Head of caudate nucleus (tissue), 42 donors: ENCODE data around the gene THEMIS2.
"Not testable (repeated sequence)": the region's sequence is repeated elsewhere in the genome, so short reads cannot be mapped to it uniquely, and the experiment has no call there.

Source experiments
- DNase-seq, 42 donors: peaks; one replicate each; pipeline versions ENCODE4 v3.0.0 to v3.0.0-alpha.2; 2020 to 2021; ENCODE audit warnings: mixed read lengths in 7 of 42
- intact Hi-C: fragments of 100-400 bp; cut with DNase I; formaldehyde crosslinking; loops from one replicate; pipeline ENCODE4 v1.15.0; 2022

THEMIS2 gene

DNA sequence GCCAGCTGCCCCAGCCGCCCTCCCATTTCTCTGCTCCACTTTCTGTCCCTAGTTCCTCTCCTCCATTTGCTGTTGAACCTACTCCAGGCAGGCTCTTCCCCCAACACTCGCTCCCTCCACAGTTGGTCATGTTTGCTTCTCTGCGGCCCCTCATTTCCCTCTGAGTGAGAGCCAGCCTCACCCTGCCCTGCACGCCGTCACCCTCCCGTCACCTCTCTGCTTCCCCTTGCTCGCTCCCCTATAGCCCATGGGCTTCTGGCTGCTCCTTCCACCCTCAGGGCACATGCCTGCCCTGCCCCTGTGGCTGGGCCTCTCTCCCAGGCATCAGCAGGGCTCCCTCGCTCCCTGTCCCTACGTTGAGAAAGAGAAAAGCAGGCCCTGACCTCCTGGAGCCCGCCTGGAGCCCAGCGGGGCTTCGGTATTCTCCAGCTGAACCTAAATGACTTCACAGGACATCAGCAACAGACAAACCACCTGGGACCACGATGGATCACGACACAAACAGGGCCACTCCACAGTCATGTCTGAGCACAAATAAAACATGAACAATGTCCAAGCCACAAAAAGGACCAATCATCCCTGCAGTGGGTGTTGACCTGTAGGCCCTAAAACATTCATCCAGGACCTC is 13.3 kb upstream of the THEMIS2 start:
- intact Hi-C loops = loop anchor here (5.0 to 10.0 kb wide), 3 partner anchors 118 to 346 kb away; partner anchors contain the start of gene EYA3
- peak in 3 of 42 donors; percentile 15 to 44 (median 27) for DNase-seq

GRCh38 chr1:27861436-27861835 is 10.9 kb upstream of the THEMIS2 start:
- intact Hi-C loops = no loop called here
- DNase-seq = peak in 1 of 42 donors; percentile 26

- DNase-seq = peak in 1 of 42 donors; percentile 19
- intact Hi-C loops = no loop called here
Observed at GRCh38 chr1:27862004-27862403, 10.3 kb upstream of the THEMIS2 start.

- intact Hi-C loops = no loop called here
- DNase-seq = peak in 24 of 42 donors; percentile 26 to 67 (median 45)
Observed at GRCh38 chr1:27862671-27863537, 9.4 kb upstream of the THEMIS2 start.

DNA sequence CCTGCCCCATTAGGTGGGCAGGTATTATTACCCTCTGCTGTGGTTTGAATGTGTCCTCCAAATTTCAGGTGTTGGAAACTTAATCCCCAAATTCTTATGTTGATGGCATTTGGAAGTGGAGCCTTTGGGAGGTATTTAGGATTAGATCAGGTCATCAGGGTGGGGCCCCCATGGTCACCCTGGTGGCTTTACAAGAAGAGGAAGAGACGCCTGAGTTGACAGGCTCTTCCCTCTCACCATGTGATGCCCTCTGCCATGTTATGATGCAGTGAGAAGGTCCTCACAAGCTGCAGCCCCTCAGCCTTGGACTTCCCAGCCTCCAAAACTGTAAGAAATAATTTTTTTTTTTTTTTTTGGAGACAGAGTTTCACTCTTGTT is 8.8 kb upstream of the THEMIS2 start:
- intact Hi-C loops = no loop called here
- DNase-seq = peak in 1 of 42 donors; percentile 29

- peak in 8 of 42 donors; percentile 16 to 62 (median 35) for DNase-seq
- intact Hi-C loops = no loop called here
Observed at GRCh38 chr1:27864264-27864895, 8.0 kb upstream of the THEMIS2 start.

DNA sequence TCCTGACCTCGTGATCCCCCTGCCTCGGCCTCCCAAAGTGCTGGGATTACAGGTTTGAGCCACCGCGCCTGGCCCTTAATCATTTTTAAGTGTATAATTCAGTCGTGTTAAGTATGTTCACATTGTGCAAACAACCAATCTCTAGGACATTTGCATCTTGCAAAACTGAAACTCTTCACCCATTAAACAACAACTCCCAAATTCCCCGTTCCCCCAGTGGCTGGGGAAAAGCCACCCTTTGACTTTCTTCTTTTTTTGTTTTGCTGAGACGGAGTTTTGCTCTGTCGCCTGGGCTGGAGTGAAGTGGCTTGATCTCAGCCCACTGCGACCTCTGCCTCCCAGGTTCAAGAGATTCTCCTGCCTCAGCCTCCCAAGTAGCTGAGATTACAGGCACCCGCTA is 6.5 kb upstream of the THEMIS2 start:
- intact Hi-C loops = no loop called here

DNA sequence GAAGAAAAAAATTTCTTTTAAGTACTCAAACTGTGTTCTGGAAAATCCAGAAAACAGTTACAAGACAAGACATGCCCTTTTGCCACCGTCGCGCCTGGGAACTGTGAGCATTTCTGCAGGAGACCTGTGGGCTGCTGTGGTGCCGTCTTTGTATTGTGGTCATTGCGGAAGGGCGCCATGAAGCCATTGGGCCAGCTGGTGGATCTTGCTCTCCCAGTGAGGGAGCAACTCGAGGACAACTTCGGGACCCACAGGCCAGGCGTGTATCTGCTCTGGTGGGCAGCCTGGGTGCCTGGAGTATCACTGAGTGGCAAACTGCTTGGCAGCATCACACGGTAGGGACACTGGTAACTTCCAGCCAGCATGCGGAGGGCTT is 3.8 kb upstream of the THEMIS2 start:
- peak in 1 of 42 donors; percentile 28 for DNase-seq
- intact Hi-C loops = no loop called here

More for the DNA sequence above, 6.5 kb upstream of the THEMIS2 start:
- DNase-seq = no peak

GRCh38 chr1:27868932-27869718 is 3.2 kb upstream of the THEMIS2 start:
- intact Hi-C loops = no loop called here
- DNase-seq = peak in 2 of 42 donors; percentile 30 to 42

GRCh38 chr1:27869719-27870085 is 2.6 kb upstream of the THEMIS2 start:
- DNase-seq = no peak
- intact Hi-C loops = no loop called here

DNA sequence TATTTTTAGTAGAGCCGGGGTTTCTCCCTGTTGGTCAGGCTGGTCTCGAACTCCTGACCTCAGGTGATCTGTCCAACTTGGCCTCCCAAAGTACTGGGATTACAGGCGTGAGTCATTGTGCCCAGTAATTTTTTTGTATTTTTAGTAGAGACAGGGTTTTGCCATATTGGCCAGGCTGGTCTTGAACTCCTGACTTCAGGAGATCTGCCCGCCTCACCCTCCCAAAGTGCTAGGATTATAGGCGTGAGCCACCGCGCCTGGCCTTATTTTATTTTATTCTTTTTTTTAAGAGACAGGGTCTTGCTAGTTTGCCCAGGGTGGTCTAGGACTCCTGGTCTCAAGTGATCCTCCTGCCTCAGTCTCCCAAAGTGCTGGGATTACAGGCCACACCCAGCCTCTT is 1.3 kb upstream of the THEMIS2 start:
- intact Hi-C loops = not testable (repeated sequence)
- DNase-seq = peak in 1 of 42 donors; percentile 14

DNA sequence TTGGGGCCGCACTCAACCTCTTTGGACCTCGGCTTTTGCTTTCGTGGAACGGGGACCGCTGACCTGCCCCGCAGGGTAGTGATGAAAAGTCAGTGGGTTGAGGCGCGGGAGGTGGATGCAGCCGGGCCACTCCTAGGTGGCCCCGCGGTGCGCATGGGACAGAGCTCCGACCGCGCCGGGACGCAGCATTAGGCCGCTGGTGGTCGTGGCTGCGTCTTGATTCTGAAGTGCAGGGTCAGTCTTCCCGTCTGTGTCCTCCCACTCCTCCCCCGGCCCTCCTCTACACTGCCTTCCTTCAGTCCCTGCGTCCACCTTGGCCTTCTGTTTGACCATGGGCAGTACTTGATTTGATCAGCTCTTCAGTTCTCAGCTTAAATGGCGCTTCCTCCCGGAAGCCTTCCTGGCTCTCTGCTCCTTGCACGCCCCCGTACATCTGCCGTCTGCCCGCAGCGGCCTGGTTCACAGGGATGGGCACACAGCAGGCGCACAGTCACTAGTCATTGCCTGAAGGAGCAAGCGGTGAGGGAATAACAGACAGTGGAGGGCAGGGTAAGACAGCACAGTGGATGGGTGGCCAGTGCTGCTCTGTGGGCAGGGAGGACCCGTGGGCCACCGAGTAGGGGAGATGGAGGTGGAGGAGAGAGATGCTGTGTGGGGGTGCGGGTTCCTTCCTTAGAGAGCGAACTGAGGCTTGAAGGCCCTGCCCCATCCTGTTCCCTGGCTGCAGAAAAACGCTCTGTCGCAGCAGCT is 633 bp downstream of the THEMIS2 start:
- intact Hi-C loops = no loop called here
- DNase-seq = peak in 3 of 42 donors; percentile 15 to 38 (median 26)

GRCh38 chr1:27873671-27874384 is 1.5 kb downstream of the THEMIS2 start:
- peak in 5 of 42 donors; percentile 12 to 39 (median 15) for DNase-seq
- intact Hi-C loops = no loop called here

DNA sequence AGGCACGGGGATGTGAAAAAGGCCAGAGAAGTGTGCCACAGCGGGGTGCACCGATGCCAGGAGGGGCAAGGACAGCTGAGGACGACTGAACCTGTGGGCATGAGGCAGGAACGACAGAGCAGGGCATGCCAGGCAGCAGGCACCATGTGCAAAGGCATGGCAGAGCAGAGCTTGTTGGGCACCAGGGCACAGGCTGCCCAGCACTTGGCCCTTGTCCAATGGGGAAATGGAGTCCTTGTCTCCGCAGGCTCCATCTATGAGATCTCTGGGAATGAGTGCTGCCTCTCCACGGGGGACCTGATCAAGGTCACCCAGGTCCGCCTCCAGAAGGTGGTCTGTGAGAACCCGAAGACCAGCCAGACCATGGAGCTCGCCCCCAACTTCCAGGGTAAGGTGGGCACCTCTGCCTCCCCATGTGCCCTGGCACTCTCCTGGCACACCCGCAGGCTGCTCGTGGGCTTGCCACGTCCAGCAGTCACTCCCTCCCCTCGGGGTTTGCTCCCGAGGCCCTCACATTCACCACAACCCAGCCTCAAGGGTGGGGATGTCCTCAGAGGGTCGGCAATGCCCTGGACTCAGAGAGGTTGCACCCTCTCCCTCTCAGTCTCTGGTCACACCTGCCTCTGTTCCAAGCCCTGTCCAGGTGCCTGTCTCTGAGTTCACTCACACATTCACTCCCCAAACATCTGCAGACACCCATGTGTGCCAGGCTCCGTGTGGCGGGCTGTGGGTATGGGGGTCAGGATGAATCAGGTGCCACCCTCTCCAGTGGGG is 4.2 kb downstream of the THEMIS2 start:
- peak in 2 of 42 donors; percentile 25 to 29 for DNase-seq
- intact Hi-C loops = no loop called here

DNA sequence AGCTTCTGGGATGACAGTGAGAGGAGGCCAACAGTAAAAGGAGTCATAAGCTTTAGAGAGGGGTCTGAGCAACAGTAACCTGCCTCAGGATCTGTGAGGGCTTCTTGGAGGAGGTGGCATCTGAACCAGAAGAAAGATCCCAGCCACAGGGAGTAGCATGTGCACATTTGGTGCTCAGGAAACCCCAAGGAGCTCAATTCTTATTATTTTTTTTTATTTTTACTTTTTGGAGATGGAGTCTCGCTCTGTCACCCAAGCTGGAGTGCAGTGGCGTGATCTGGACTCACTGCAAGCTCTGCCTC is 4.7 kb downstream of the THEMIS2 start:
- intact Hi-C loops = no loop called here
- DNase-seq = no peak

DNA sequence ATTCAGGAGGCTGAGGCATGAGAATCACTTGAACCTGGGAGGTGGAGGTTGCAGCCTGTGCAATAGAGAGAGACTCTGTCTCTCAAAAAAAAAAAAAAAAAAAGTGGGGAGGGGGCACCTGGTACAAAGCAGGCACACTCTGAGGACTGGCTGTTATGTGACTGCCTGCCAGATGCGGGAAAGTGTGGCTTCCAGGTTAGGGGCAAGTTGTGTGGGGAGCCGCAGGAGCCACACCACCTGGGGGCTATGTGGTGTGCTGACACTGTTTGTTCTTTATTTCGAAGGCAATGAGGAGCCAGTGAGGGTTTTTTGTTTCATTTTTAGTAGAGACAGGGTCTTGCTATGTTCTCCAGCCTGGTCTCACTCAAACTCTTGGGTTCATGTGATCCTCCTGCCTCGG is 5.7 kb downstream of the THEMIS2 start:
- intact Hi-C loops = no loop called here
- DNase-seq = no peak

DNA sequence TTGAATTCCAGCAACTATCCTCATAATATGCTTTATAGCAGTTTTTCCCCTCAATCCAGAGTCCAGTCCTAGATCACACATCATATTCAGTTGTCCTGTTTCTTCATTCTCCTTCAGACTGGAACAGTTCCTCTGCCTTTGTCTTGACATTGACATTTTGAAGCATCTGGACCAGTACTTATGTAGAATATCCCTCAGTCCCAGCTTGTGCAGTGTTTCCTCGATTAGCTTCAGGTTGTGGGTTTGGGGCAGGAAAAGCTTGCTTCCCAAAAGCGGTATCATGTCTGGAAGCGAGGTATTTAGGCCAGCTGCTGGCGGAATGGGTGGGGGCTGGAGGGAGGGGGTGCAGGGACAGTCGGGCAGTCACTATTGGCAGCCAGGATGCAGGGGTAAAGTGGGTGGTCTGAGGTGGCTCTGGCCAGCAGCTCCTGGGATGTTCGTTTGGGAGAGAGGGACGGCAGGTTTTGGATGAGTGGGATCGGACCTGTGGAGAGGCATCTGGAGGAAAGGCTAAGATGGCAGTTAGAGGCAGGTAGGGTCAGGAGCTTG is 6.5 kb downstream of the THEMIS2 start:
- intact Hi-C loops = no loop called here
- DNase-seq = no peak
